ENCODE measurements around the gene AKNA. TPM values are rescaled to one million over a fixed set of nuclear protein-coding genes. Genes with fewer than 3 reads are reported as not detected.

AKNA gene
- polyA plus RNA-seq, 1 of the 3 experiments (the other 2 are of a cell fraction): 0.84 TPM

DNA sequence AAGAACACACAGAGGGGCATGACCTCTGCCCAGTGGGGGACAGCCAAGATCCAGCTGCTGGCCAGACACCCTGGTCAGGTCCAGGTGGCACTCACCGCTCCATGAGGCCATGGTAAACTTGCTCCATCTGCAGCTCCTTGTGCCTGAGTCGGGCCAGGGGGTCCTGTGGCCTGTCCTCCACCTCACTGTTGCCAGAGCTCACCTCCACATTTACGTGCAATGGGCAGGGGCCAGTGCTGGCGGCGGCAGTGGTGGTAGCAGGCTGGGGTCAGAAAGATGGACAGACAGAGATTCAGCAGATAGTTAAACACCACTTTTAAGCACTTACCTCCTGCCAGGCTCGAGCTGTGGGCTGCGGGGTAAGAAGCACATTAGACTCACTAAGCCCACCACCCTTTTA lies 28.0 kb downstream of the AKNA start:
- TF ChIP-seq, protein P1, sequence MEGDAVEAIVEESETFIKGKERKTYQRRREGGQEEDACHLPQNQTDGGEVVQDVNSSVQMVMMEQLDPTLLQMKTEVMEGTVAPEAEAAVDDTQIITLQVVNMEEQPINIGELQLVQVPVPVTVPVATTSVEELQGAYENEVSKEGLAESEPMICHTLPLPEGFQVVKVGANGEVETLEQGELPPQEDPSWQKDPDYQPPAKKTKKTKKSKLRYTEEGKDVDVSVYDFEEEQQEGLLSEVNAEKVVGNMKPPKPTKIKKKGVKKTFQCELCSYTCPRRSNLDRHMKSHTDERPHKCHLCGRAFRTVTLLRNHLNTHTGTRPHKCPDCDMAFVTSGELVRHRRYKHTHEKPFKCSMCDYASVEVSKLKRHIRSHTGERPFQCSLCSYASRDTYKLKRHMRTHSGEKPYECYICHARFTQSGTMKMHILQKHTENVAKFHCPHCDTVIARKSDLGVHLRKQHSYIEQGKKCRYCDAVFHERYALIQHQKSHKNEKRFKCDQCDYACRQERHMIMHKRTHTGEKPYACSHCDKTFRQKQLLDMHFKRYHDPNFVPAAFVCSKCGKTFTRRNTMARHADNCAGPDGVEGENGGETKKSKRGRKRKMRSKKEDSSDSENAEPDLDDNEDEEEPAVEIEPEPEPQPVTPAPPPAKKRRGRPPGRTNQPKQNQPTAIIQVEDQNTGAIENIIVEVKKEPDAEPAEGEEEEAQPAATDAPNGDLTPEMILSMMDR (IDR thresholded peaks at IDR 0.05): no peak
- TF ChIP-seq GATA2 (CRISPR knock-in tag; IDR thresholded peaks at IDR 0.05) (no peak), TEAD4 (IDR thresholded peaks at IDR 0.05; ENCODE audit: borderline replicate concordance, insufficient read depth) (no peak), TAF1 (IDR thresholded peaks at IDR 0.05; ENCODE audit: borderline replicate concordance, low read depth, low read length) (no peak), YY1 (IDR thresholded peaks at IDR 0.05; ENCODE audit: low read depth) (no peak)
- H3F3A ChIP-seq (replicated peaks; ENCODE audit: insufficient read depth): no peaks in the 10 kb centered on the region
- H3K79me2 ChIP-seq (ENCODE audit: insufficient read depth): no peaks in the 10 kb centered on the region
- no peaks in the 10 kb centered on the region for H3K9me2 ChIP-seq
- H3K9ac ChIP-seq: no peak overlapping the region
- no peak overlapping the region for H2AFZ ChIP-seq (ENCODE audit: low read depth)
- H3K9me3 ChIP-seq: no peaks in the 10 kb centered on the region
- no peaks in the 10 kb centered on the region for H3K27me3 ChIP-seq (ENCODE audit: insufficient read depth)
- ChIA-PET POLR2A (no interaction called here), CTCF (no interaction called here)
- no peak overlapping the region for H3K4me3 ChIP-seq (ENCODE audit: low read depth in 2 of 2, low read length in 1 of 2)
- no peak for DNase-seq
- WGBS (ENCODE audit: low lambda C conversion rate): 92% methylated on average over 5 of the region's 7 CpGs
- no peaks in the 10 kb centered on the region; a peak in 1 of 4 replicates for H3K4me1 ChIP-seq (ENCODE audit: control insufficient read depth in 1 of 2, insufficient read depth in 2 of 2, low read depth in 1 of 2, low read length in 1 of 2)
- no peaks in the 10 kb centered on the region for H3K36me3 ChIP-seq (replicated peaks in 1 of 2; ENCODE audit: control insufficient read depth in 1 of 2, insufficient read depth in 2 of 2, low read length in 1 of 2)
- no peak overlapping the region for H3K4me2 ChIP-seq
- H4K20me1 ChIP-seq (ENCODE audit: insufficient read depth): no peaks in the 10 kb centered on the region
- no peak overlapping the region for H3K27ac ChIP-seq (ENCODE audit: low read depth in 2 of 2, low read length in 1 of 2)

DNA sequence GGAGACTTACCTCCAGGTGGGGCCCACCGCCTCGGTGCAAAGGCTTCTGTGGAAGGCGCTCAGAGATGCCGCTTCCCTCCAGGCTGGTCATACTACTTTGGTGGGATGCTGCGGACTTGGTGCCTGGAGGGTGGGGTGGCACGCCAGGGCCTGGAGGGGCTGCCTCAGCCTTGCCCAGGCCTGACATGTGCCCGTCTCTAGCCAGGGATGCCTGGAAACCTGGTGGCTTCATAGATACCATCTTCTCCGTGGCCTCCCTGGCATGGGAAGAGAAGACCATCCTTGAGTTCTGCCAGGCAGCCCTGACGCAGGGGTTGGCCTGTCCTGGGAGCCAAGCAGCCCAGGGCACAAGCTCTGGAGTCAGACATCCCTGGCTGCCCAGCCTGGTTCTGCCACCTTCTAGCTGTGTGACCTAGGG lies 29.9 kb downstream of the AKNA start:
- Histone ChIP-seq H3K9ac (no peak overlapping the region), H3K27ac (ENCODE audit: low read depth in 2 of 2, low read length in 1 of 2) (no peak overlapping the region), H4K20me1 (ENCODE audit: insufficient read depth) (no peaks in the 10 kb centered on the region), H3K4me1 (ENCODE audit: control insufficient read depth in 1 of 2, insufficient read depth in 2 of 2, low read depth in 1 of 2, low read length in 1 of 2) (no peaks in the 10 kb centered on the region), H2AFZ (ENCODE audit: low read depth) (no peak overlapping the region), H3K4me2 (no peak overlapping the region), H3K79me2 (ENCODE audit: insufficient read depth) (no peaks in the 10 kb centered on the region), H3K9me2 (no peaks in the 10 kb centered on the region), H3K27me3 (ENCODE audit: insufficient read depth) (no peaks in the 10 kb centered on the region), H3K4me3 (ENCODE audit: low read depth in 2 of 2, low read length in 1 of 2) (no peak overlapping the region), H3F3A (replicated peaks; ENCODE audit: insufficient read depth) (no peaks in the 10 kb centered on the region), H3K9me3 (no peaks in the 10 kb centered on the region), H3K36me3 (replicated peaks in 1 of 2; ENCODE audit: control insufficient read depth in 1 of 2, insufficient read depth in 2 of 2, low read length in 1 of 2) (no peaks in the 10 kb centered on the region)
- 100% methylated on average over 4 of the region's 9 CpGs for WGBS (ENCODE audit: low lambda C conversion rate)
- POLR2A ChIA-PET: no interaction called here
- TF ChIP-seq GATA2 (CRISPR knock-in tag; IDR thresholded peaks at IDR 0.05) (no peak), EP300 (IDR thresholded peaks at IDR 0.05; ENCODE audit: borderline replicate concordance in 1 of 2, low read depth in 1 of 2, low read length in 1 of 2) (no peak), ELF1 (IDR thresholded peaks at IDR 0.05) (no peak), RXRA (IDR thresholded peaks at IDR 0.05; ENCODE audit: borderline replicate concordance, low read depth) (no peak), TEAD4 (IDR thresholded peaks at IDR 0.05; ENCODE audit: borderline replicate concordance, insufficient read depth) (no peak), TCF12 (IDR thresholded peaks at IDR 0.05) (no peak), SIN3A (IDR thresholded peaks at IDR 0.05; ENCODE audit: borderline replicate concordance, low read depth, low read length) (no peak), YY1 (IDR thresholded peaks at IDR 0.05; ENCODE audit: low read depth) (no peak), RAD21 (IDR thresholded peaks at IDR 0.05; ENCODE audit: low read length) (no peak), NRF1 (IDR thresholded peaks at IDR 0.05; ENCODE audit: low read depth, low read length) (no peak), TAF1 (IDR thresholded peaks at IDR 0.05; ENCODE audit: borderline replicate concordance, low read depth, low read length) (no peak), RCOR1 (IDR thresholded peaks at IDR 0.05; ENCODE audit: low read length) (no peak), GABPA (IDR thresholded peaks at IDR 0.05; ENCODE audit: low read depth) (no peak), EZH2phosphoT487 (IDR thresholded peaks at IDR 0.05; ENCODE audit: borderline replicate concordance, low read depth) (no peak), FOXJ3 (CRISPR knock-in tag; IDR thresholded peaks at IDR 0.05) (no peak)
- TF ChIP-seq, protein P2, sequence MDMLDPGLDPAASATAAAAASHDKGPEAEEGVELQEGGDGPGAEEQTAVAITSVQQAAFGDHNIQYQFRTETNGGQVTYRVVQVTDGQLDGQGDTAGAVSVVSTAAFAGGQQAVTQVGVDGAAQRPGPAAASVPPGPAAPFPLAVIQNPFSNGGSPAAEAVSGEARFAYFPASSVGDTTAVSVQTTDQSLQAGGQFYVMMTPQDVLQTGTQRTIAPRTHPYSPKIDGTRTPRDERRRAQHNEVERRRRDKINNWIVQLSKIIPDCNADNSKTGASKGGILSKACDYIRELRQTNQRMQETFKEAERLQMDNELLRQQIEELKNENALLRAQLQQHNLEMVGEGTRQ (IDR thresholded peaks at IDR 0.05; ENCODE audit: borderline replicate concordance, low read depth, low read length): no peak
- TF ChIP-seq, protein P3, sequence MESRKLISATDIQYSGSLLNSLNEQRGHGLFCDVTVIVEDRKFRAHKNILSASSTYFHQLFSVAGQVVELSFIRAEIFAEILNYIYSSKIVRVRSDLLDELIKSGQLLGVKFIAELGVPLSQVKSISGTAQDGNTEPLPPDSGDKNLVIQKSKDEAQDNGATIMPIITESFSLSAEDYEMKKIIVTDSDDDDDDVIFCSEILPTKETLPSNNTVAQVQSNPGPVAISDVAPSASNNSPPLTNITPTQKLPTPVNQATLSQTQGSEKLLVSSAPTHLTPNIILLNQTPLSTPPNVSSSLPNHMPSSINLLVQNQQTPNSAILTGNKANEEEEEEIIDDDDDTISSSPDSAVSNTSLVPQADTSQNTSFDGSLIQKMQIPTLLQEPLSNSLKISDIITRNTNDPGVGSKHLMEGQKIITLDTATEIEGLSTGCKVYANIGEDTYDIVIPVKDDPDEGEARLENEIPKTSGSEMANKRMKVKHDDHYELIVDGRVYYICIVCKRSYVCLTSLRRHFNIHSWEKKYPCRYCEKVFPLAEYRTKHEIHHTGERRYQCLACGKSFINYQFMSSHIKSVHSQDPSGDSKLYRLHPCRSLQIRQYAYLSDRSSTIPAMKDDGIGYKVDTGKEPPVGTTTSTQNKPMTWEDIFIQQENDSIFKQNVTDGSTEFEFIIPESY (IDR thresholded peaks at IDR 0.05; ENCODE audit: borderline replicate concordance, low read depth): no peak
- TF ChIP-seq, protein P4, sequence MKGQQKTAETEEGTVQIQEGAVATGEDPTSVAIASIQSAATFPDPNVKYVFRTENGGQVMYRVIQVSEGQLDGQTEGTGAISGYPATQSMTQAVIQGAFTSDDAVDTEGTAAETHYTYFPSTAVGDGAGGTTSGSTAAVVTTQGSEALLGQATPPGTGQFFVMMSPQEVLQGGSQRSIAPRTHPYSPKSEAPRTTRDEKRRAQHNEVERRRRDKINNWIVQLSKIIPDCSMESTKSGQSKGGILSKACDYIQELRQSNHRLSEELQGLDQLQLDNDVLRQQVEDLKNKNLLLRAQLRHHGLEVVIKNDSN (IDR thresholded peaks at IDR 0.05; ENCODE audit: borderline replicate concordance, low read depth): no peak
- no peak for DNase-seq
- CTCF ChIA-PET: no interaction called here
